G401 (cell line): ENCODE measurements around the gene GRID2. TPM values are rescaled to one million over a fixed set of nuclear protein-coding genes. Genes with fewer than 3 reads are reported as not detected.

Experiments used
- DNase-seq: peaks from one replicate; pipeline ENCODE4 v3.0.0-alpha.2; 2015; ENCODE audit warnings: low spot score
- in situ Hi-C: cut with HindIII; loops from 2 replicates; pipeline ENCODE4 v1.10.0; 2016; ENCODE audit warnings: low sequenced_read_pairs, mixed read lengths
- total RNA-seq: library from RNA; depleted of rRNA; stranded (reverse); fragments of >200 nt; shearing (Covaris generic); gene quantifications from 2 replicates; pipeline ENCODE4 v1.2.3, GENCODE V29; 2014

Gene GRID2
- total RNA-seq, 1 experiment from 2014 or later = not detected

DNA sequence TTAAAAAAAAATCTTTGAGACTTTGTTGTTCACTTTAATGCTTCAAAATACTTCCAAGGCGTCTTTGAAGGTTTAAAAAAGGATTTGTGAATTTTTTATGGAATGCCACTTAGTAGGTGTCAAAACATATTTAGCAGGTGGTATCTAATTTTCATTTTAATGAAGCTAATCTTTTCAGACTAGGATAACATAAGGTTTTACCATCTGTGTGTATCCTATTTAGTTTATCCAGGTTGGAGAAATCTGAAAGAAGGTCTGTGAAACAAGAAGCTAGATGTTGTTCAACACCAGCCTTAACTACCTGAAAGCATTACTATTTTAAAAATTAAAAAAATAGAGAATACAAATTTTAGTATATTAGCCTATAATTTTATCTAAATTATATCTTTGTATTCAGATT, 193.4 kb downstream of the GRID2 start:
- in situ Hi-C loops = no loop called here
- DNase-seq = peak; percentile 77

DNA sequence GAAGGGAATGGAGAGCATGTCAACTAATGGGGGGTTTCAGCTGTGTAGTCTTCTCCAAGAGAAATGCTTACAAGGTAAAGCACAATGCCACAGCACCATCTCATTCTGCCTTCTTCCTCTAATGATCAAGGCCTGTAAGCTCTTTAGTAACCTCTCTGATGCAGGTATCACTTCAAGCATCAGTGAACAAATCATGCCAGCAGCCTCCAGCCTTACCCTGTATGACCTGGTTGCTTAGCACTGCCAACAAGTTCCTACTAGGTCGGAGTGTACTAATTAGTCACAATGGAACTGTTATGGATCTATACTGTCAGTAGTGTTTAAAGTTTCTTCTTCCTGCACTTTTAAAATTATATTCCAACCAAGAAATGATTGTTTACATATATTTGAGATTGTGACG, 197.7 kb downstream of the GRID2 start:
- peak; percentile 74 for DNase-seq
- in situ Hi-C loops = no loop called here

DNA sequence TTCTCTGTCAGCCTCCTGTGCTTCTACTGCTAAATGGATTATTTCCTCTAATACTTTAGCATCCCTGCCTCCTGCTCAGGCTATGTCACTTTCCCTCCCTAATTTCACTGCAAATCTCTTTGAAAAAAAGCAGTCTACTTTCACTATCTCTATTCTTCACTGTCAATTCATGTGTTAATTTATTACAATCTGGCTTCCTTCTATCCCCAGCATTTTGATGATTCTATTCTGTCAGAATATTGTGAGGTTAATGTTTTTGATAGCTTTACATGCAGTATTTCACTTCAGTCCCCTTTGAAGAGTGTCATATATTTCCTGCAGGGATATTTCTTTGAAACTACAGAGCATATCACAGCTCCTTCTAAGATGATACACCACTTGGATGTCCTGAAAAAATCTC, 203.2 kb downstream of the GRID2 start:
- no peak for DNase-seq
- in situ Hi-C loops = no loop called here

DNA sequence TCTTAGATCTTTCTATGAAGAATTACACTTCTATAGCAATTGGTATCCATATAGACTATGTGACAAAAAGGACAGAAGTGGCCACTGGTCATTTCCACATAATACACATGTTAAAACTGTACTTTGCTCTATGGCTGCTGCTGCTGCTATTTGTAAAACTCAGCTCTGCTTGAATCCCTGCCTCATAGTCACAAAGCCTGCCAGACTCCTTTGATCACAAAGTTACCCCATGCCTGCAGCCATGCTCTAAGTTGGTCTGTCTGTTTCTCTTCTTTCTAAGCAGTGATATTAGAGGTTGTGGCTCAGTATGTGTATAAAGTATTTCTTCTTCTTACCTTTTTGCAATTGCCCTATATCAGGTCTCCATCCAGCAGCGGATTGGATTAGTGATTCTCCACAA, 210.9 kb downstream of the GRID2 start:
- in situ Hi-C loops = no loop called here
- no peak for DNase-seq

DNA sequence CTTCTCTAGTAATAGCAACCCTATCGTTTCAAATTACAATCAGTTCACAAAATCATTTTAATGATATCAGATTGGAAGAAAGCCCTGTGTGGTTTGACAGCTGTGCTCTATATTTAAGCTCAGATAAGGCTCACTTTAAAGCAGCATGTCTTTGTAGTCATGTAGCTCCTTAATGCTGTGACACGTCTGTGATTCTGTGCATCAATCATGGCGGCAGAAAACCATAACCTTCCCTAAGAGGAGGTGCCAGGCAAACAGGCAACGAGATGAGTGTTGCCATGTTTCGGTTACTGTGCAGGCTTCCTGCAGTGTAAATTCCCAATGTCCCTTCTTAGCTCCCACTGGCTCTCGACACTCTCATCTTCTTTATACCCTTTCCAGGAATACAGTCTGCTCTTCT, 212.7 kb downstream of the GRID2 start:
- DNase-seq = no peak
- in situ Hi-C loops = no loop called here

DNA sequence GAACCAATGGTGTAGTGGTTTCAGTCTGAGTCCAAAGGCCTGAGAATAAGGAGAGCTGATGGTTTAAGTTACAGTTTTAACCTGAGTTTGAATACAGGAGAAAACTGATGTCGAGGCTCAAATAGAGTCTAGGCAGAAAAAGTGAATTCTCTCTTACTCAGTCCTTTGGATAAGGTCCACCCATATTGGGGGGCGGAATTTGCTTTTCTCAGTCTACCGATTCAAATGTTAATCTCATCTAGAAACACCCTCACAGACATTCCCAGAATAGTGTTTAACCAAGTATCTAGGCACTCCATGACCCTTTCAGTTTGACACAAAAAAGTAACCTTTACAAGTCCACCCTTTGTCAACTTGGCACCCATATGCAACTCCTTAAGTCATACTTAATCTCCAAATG, 216.0 kb downstream of the GRID2 start:
- in situ Hi-C loops = no loop called here
- DNase-seq = no peak

DNA sequence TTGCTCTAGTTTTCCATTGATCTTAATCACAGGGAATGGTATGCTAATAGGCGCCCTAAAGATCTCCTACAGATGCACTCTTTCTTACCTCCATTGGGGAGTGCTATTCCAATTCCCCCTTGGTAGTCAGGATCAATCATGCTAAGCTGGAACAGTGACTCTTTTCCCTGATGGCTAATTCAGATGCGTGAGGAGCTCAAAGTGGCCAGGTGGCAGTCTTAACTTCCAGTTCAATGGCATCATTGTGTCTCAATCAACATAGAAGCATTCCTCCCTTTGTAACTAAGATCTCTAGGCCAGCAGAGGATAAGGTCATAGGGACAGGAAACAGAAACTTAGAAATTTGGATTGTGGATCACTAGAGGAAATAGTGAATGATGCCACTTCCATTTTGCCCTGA, 216.8 kb downstream of the GRID2 start:
- DNase-seq = no peak
- in situ Hi-C loops = no loop called here

DNA sequence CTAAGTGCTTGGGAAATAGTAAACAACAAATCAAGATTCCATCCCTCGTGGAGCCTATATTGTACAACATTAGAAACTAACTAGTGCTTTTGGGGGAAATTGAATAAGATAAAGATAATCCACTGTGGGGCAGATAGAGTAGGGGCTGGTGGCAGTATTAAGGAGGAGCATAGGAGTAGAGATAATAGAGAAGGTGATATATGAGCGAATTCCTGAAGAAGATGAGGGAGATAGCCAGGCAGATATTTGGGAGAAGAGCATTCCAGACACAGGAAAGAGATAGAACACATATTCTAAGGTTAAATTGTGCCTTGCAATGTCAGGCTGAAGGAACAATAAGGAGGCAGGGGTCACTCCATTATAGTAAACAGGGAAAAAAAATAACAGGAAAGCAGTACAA, 218.2 kb downstream of the GRID2 start:
- in situ Hi-C loops = no loop called here
- DNase-seq = no peak

DNA sequence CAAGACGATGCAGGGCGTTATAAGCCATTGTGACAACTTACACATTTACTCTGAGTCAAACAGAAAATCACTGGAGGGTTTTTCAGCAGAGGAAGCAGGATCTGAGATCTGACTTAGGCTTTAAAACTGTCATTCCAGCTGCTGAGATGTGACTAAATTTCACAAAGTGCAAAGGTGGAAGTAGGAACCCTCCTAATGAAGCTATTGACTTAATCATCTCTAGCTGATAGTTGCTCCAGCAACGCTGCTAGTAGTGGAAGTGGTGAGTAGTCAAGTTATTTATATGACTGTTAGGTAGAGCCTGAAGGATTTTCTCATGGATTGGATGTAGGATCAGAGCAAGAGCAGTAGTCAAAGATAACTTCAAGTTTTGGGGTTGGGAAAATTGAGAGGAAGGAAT, 218.6 kb downstream of the GRID2 start:
- DNase-seq = no peak
- in situ Hi-C loops = no loop called here

DNA sequence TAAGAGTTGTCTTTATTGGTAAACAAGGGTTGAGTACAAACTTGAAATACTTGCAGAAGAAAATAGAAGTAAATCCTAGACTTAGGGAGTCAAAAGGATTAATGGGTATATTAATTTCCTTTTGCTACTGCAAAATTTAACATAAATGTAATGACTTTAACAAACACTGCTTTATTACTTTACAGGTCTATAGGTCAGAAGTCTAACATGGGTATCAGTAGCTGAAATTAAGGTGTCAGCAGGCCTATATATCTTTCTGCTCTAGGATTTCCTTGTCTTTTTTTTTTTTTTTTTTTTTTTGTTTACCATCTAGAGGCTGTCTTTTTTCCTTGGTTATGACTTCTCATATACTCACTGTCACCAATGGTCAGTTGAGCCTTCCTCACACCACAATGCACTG, 220.4 kb downstream of the GRID2 start:
- in situ Hi-C loops = no loop called here

DNA sequence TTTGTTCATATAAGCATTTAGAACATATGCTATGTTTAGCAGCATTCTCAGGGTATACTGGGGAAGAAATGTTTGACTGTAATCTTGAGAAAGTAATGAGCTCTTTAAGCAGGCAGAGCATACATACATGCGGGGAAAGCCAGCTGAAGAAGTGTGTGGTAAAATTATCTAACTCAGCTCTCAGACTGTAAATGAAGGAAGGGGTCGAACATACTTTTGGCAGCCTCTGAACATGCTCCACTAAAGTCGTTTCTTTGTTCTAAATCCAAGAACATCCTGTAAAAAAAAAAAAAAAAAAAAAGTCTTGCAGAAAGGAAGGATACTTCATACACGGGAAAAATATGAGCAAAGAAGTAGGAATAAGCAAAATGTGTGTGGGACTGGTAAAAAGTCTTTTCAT, 224.8 kb downstream of the GRID2 start:
- in situ Hi-C loops = no loop called here
- no peak for DNase-seq

More for the DNA sequence above, 220.4 kb downstream of the GRID2 start:
- no peak for DNase-seq

DNA sequence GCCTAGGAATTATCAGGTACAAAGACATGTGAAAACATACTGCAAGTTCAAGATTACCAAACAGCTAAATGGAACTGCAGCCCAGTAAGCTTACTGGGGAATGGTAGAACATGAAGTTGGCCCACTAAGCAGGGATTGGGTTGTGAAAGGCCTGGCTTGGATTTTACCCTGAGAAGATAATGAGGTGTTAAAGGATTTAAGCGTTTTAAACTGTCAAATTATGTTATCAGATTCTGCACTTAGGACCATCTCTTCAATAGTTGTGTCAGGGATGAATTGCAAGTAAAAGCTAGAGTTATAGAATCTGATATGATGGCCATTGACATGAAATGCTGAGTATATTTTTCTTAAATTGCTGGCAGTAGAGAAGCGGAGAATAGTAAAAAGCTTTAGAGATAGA, 225.7 kb downstream of the GRID2 start:
- DNase-seq = no peak
- in situ Hi-C loops = no loop called here

DNA sequence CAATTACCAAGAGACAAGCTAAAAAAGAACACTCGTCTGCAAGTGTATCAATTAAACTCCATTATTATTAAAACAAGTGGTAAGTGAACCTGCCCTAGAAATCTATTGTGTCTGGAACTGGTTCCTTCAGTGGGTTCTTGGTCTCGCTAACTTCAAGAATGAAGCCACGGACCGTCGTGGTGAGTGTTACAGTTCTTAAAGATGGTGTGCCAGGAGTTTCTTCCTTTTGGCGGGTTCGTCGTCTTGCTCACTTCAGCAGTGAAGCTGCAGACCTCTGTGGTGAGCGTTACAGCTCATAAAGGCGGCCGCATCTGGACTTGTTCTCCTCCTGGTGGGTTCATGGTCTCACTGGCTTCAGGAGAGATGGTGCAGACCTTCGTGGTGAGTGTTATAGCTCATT, 231.8 kb downstream of the GRID2 start:
- DNase-seq = no peak
- in situ Hi-C loops = no loop called here

DNA sequence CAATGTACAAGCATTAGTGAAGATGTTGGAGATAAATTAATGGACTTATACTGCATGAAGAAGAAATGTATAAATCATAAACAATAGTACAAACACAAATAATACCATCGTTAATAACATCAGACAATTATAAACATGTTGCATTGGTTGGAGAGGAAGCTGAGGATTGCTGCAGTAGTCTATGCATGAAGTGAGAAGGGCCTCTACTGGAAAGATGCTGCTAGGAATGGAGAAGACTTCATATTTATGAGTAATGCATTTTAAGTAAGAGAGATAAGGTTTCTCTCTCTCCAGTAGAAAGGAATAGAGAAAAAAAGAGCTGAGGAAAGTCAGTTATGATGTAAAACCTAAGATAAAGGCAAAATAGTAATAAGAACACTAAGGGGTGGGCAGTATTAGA, 247.8 kb downstream of the GRID2 start:
- DNase-seq = peak; percentile 21
- in situ Hi-C loops = no loop called here

DNA sequence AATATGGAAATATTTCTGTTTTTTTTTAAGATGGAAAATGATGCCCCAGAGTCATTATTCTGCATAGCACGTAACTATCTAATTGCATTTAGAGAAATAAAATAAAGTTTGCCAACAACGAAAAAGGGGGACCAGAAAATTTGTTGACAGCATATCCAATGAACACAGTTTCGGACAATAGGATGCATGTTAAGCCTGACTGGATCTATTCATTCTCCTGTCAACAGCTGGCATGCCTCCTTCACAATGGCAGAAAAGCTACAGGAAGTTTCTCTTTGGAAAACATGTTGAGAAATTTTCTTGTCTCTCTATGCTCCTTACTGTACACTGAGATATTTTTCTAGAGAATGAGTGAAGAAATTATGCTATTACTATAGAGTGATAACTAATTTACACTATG, 262.5 kb downstream of the GRID2 start:
- in situ Hi-C loops = no loop called here
- DNase-seq = no peak

DNA sequence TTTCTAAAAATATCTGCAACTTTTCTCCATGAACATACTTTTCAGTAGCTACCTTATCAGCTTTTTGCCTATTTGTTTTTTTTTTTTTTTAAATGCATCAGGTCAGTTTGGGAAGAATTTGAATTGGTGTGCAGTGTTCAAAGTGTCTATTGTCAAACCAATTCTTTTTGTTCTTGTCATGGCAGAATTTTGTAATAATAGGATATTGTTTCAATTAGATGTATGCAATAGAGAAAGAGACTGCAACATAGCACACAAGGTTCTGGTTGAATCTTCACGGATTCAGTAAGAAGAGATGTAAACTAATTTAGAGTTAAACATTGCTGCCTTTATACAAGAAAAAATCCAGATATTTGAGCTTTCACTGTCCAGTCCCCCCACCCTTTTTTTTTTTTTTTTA, 277.1 kb downstream of the GRID2 start:
- in situ Hi-C loops = no loop called here
- no peak for DNase-seq

DNA sequence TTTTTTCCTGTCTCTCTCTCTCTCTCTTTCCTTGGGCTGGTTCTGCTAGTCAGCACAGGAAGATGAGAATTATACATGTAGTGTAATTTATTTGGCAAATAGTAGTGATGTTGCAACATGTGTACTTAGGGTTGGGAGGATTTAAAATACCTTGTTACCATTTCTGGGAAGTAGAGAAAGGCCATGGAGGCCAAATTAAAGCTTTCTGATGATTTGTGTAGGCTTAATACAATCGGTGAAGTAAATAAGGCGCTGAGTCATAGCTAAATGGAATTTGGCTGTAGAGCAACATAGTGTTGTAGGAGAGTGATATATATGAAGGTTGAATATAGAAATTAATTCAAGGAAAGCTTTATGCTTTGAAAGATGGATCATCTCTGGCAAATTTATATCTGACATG, 295.3 kb downstream of the GRID2 start:
- no peak for DNase-seq
- in situ Hi-C loops = no loop called here

DNA sequence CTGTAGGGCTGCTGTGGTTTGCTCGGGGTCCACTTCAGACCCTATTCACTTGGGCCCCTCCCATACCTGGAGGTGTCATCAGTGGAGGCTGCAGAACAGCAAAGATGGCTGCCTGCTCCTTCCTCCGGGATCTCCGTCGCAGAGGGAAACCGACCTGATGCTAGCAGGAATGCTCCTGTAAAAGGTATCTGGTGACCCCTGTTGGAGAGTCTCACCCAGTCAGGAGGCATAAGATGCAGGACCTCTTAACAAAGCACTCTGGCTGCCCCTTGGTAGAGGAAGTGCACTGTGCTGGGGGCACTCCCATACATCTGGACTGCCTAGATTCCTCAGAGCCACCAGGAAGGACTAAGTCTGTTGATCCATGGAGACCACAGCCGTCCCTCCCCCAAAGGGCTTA, 296.9 kb downstream of the GRID2 start:
- no peak for DNase-seq
- in situ Hi-C loops = no loop called here

DNA sequence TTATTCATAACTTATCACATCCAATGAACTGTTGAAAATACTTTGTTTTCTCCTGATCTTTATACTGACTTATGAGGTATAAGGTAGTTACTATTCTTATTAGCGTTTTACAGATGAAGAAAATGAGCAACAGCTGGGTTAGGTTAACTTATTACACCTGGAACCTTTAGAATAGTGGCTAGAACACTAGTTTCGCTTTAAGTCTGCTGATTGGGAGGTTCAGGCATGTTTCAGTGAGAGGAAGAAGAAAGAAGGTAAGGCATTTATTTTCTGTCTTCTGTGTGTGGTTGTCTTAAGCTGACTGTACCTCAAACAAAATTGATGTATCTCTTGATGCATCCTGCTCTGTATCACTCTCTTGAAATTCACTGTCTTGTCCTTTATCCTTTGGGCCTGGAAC, 302.5 kb downstream of the GRID2 start:
- in situ Hi-C loops = no loop called here
- no peak for DNase-seq

DNA sequence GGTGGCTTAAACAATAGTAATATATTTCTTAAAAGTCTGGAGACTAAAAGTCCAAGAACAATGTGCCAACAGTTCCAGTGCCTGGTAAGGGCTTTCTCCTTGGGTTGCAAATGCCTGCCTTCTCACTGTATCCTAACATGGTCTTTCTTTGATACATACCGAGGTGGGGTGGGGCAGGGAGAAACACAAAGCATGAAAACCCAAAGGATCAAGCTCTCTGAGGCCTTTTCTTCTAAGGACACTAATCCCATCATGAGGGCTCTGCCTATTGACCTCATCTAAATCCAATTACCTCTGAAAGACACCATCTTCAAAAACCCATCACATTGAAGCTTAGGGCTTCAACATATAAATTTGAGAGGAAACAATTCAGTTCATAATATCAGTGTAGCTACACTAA, 311.3 kb downstream of the GRID2 start:
- no peak for DNase-seq
- in situ Hi-C loops = no loop called here

DNA sequence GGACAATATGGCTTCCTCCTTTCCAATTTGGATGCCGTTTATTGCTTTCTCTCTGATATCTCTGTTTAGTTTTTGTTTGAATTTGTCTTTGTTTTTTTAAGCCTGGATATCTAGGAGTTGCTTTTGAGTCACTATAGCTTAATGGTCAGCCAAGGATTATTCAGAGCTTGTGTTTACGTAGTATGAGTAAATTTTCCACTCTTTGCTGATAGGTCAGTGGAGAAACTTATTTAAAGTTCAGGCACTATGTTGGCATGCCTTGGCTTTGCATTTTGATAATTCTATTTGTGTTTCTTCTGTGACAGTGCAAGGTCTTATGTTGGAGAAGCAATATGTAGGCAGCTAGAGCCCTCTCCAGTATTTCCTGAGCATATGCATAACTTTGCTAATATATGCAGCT, 315.2 kb downstream of the GRID2 start:
- in situ Hi-C loops = no loop called here
- no peak for DNase-seq

DNA sequence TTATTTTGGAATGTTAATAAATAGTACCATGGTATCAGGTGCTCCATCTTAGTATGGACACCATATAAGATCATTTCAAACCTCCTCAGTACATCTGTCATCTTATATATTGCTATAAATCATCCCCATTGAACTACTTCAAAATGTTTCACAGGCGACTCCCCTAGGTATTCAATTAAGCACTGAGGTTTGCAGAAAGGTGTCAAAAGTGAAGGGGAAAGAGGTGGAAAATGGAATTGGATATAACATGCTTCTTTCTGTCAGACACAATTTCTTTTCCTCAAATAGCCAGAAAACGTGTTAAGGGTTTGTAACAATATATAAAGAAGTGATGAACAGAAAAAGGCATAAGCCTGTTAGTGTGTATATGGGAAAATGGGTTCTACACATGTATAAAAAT, 325.5 kb downstream of the GRID2 start:
- no peak for DNase-seq
- in situ Hi-C loops = no loop called here
